Measurements from ENCODE around the gene CENPN. TPM values are rescaled to one million over a fixed set of nuclear protein-coding genes. Genes with fewer than 3 reads are reported as not detected.

CENPN gene
- 12.9 and 15.3 TPM in 2 replicates for total RNA-seq

GRCh38 chr16:81006813-81007695 lies at the start of gene CENPN, which contains the start of gene CMC2:
CENPN (plus strand) TSS chr16:81007214; CDS start chr16:81011940, 4,726 bp downstream.
CMC2 (minus strand) TSS chr16:81006885; CDS start chr16:80997394, 9,491 bp downstream.

GRCh38 chr16:81035398-81035974 lies 28.5 kb downstream of the CENPN start, which contains the start of gene ATMIN:
ATMIN (plus strand) TSS chr16:81035842; CDS start chr16:81035871, 29 bp downstream.

GRCh38 chr16:81077076-81077940 lies 70.3 kb downstream of the CENPN start, which contains the start of gene C16orf46:
C16orf46 (minus strand) TSS chr16:81077238; CDS start chr16:81063955, 13,283 bp downstream.

Other genes with a start within 250 kb of the CENPN start
- 0.85 and 4.0 TPM in 2 replicates for gene CDYL2, start 202.6 kb upstream of the CENPN start, total RNA-seq
- 26.7 and 35.9 TPM in 2 replicates for gene CMC2, start 329 bp upstream of the CENPN start, total RNA-seq
- 37.8 and 44.3 TPM in 2 replicates for gene ATMIN, start 28.6 kb downstream of the CENPN start, total RNA-seq
- gene C16orf46, start 70.0 kb downstream of the CENPN start, total RNA-seq = 0.14 and 0.37 TPM in 2 replicates
- gene GCSH, start 89.2 kb downstream of the CENPN start, total RNA-seq = 11.1 and 14.2 TPM in 2 replicates
- 0.28 TPM in 1 of 2 replicates, not detected in the other for gene BCO1, start 231.5 kb downstream of the CENPN start, total RNA-seq